Stimulated activated naive CD8-positive, alpha-beta T cell treated with anti-CD3 and anti-CD28 coated beads, Interleukin-15, Interleukin-2, amounts not matched to agents 100 ng/mL and 50 ng/mL, for 24 hours (primary cell): ENCODE data around the gene COQ8A.
A peak's percentile ranks its signal among the peaks of the same experiment; 100 is the strongest.

Source experiments
- H3K27ac Mint-ChIP-seq: one replicate; pipeline ENCODE4 v1.8.0; 2021; ENCODE audit warnings: mild to moderate bottlenecking, mixed read lengths
- H3K27me3 Mint-ChIP-seq: one replicate; pipeline ENCODE4 v1.8.0; 2021; ENCODE audit warnings: mixed read lengths
- H3K36me3 Mint-ChIP-seq: one replicate; pipeline ENCODE4 v1.8.0; 2021; ENCODE audit warnings: low read depth, mixed read lengths
- H3K4me1 Mint-ChIP-seq: one replicate; pipeline ENCODE4 v1.8.0; 2021; ENCODE audit warnings: low read depth, mixed read lengths
- H3K4me3 Mint-ChIP-seq: one replicate; pipeline ENCODE4 v1.8.0; 2021; ENCODE audit warnings: mild to moderate bottlenecking, mixed read lengths
- H3K9me3 Mint-ChIP-seq: one replicate; pipeline ENCODE4 v1.8.0; 2021; ENCODE audit warnings: mixed read lengths

COQ8A gene

GRCh38 chr1:226940029-226940805 lies at the start of gene COQ8A:
Gene COQ8A (plus strand): TSS chr1:226940294. CDS start chr1:226961386, 21,092 bp downstream.
- no peaks in the 10 kb centered on the region for H3K27me3 Mint-ChIP-seq
- H3K4me1 Mint-ChIP-seq, result peaks cover 65% of the 10 kb centered on the region

GRCh38 chr1:226890331-226891108 lies 49.6 kb upstream of the COQ8A start:
- Mint-ChIP-seq H3K27ac (no peak overlapping the region), H3K4me3 (no peak overlapping the region), H3K36me3 (no peaks in the 10 kb centered on the region), H3K9me3 (no peaks in the 10 kb centered on the region), H3K4me1 (peaks cover 8% of the 10 kb centered on the region), H3K27me3 (no peaks in the 10 kb centered on the region)

More at GRCh38 chr1:226940029-226940805, at the start of gene COQ8A:
- Mint-ChIP-seq H3K27ac (peak within 1 kb of the TSS; percentile 93), H3K4me3 (peak within 1 kb of the TSS; percentile 89), H3K9me3 (peaks cover 5% of the 10 kb centered on the region), H3K36me3 (peaks cover 5% of the 10 kb centered on the region)

GRCh38 chr1:226891346-226891745 lies 48.7 kb upstream of the COQ8A start:
- no peaks in the 10 kb centered on the region for H3K9me3 Mint-ChIP-seq
- H3K4me1 Mint-ChIP-seq, result peaks cover under 1% of the 10 kb centered on the region
- no peaks in the 10 kb centered on the region for H3K36me3 Mint-ChIP-seq
- H3K4me3 Mint-ChIP-seq, result no peak overlapping the region
- no peaks in the 10 kb centered on the region for H3K27me3 Mint-ChIP-seq
- H3K27ac Mint-ChIP-seq, result no peak overlapping the region

GRCh38 chr1:226891846-226892523 lies 48.1 kb upstream of the COQ8A start:
- Mint-ChIP-seq H3K27ac (no peak overlapping the region), H3K36me3 (no peaks in the 10 kb centered on the region), H3K4me1 (no peaks in the 10 kb centered on the region), H3K9me3 (no peaks in the 10 kb centered on the region), H3K4me3 (no peak overlapping the region), H3K27me3 (no peaks in the 10 kb centered on the region)

GRCh38 chr1:226892524-226892875 lies 47.6 kb upstream of the COQ8A start:
- H3K36me3 Mint-ChIP-seq, result no peaks in the 10 kb centered on the region
- no peaks in the 10 kb centered on the region for H3K27me3 Mint-ChIP-seq
- H3K27ac Mint-ChIP-seq, result no peak overlapping the region
- H3K9me3 Mint-ChIP-seq, result no peaks in the 10 kb centered on the region
- H3K4me1 Mint-ChIP-seq, result no peaks in the 10 kb centered on the region
- H3K4me3 Mint-ChIP-seq, result no peak overlapping the region

- Mint-ChIP-seq H3K4me3 (no peak overlapping the region), H3K27ac (no peak overlapping the region), H3K4me1 (no peaks in the 10 kb centered on the region), H3K36me3 (no peaks in the 10 kb centered on the region), H3K27me3 (no peaks in the 10 kb centered on the region), H3K9me3 (no peaks in the 10 kb centered on the region)
These were observed 46.2 kb upstream of the COQ8A start for GRCh38 chr1:226893936-226894335.

GRCh38 chr1:226894826-226895225 lies 45.3 kb upstream of the COQ8A start:
- Mint-ChIP-seq H3K4me3 (no peak overlapping the region), H3K4me1 (no peaks in the 10 kb centered on the region), H3K27ac (no peak overlapping the region), H3K9me3 (no peaks in the 10 kb centered on the region), H3K36me3 (no peaks in the 10 kb centered on the region), H3K27me3 (no peaks in the 10 kb centered on the region)

GRCh38 chr1:226895644-226896043 lies 44.5 kb upstream of the COQ8A start:
- H3K27ac Mint-ChIP-seq, result no peak overlapping the region
- H3K4me3 Mint-ChIP-seq, result no peak overlapping the region
- no peaks in the 10 kb centered on the region for H3K9me3 Mint-ChIP-seq
- H3K4me1 Mint-ChIP-seq, result no peaks in the 10 kb centered on the region
- H3K27me3 Mint-ChIP-seq, result no peaks in the 10 kb centered on the region
- H3K36me3 Mint-ChIP-seq, result no peaks in the 10 kb centered on the region

- no peaks in the 10 kb centered on the region for H3K27me3 Mint-ChIP-seq
- H3K4me3 Mint-ChIP-seq, result no peak overlapping the region
- H3K27ac Mint-ChIP-seq, result no peak overlapping the region
- H3K4me1 Mint-ChIP-seq, result no peaks in the 10 kb centered on the region
- no peaks in the 10 kb centered on the region for H3K9me3 Mint-ChIP-seq
- no peaks in the 10 kb centered on the region for H3K36me3 Mint-ChIP-seq
These were observed 41.8 kb upstream of the COQ8A start for GRCh38 chr1:226898246-226898645.

GRCh38 chr1:226901421-226901820 lies 38.7 kb upstream of the COQ8A start:
- Mint-ChIP-seq H3K36me3 (no peaks in the 10 kb centered on the region), H3K27me3 (no peaks in the 10 kb centered on the region), H3K4me1 (no peaks in the 10 kb centered on the region), H3K4me3 (no peak overlapping the region), H3K27ac (no peak overlapping the region), H3K9me3 (no peaks in the 10 kb centered on the region)

GRCh38 chr1:226902601-226903000 lies 37.5 kb upstream of the COQ8A start:
- no peak overlapping the region for H3K27ac Mint-ChIP-seq
- no peaks in the 10 kb centered on the region for H3K36me3 Mint-ChIP-seq
- H3K27me3 Mint-ChIP-seq, result no peaks in the 10 kb centered on the region
- no peak overlapping the region for H3K4me3 Mint-ChIP-seq
- no peaks in the 10 kb centered on the region for H3K4me1 Mint-ChIP-seq
- H3K9me3 Mint-ChIP-seq, result no peaks in the 10 kb centered on the region

GRCh38 chr1:226903819-226904716 lies 36.0 kb upstream of the COQ8A start:
- H3K27me3 Mint-ChIP-seq, result no peaks in the 10 kb centered on the region
- no peaks in the 10 kb centered on the region for H3K9me3 Mint-ChIP-seq
- H3K4me1 Mint-ChIP-seq, result no peaks in the 10 kb centered on the region
- H3K27ac Mint-ChIP-seq, result no peak overlapping the region
- no peak overlapping the region for H3K4me3 Mint-ChIP-seq
- H3K36me3 Mint-ChIP-seq, result no peaks in the 10 kb centered on the region

GRCh38 chr1:226904772-226905171 lies 35.3 kb upstream of the COQ8A start:
- Mint-ChIP-seq H3K4me1 (no peaks in the 10 kb centered on the region), H3K9me3 (no peaks in the 10 kb centered on the region), H3K4me3 (no peak overlapping the region), H3K27me3 (no peaks in the 10 kb centered on the region), H3K27ac (no peak overlapping the region), H3K36me3 (no peaks in the 10 kb centered on the region)

- Mint-ChIP-seq H3K27me3 (no peaks in the 10 kb centered on the region), H3K4me3 (no peak overlapping the region), H3K4me1 (no peaks in the 10 kb centered on the region), H3K9me3 (no peaks in the 10 kb centered on the region), H3K27ac (no peak overlapping the region), H3K36me3 (no peaks in the 10 kb centered on the region)
These were observed 31.7 kb upstream of the COQ8A start for GRCh38 chr1:226908419-226908818.
